Subcutaneous abdominal adipose tissue (tissue), 5 donors: ENCODE data around the gene FGD5.
A peak's percentile ranks its signal among the peaks of the same experiment; 100 is the strongest.

Source experiments
- H3K27ac ChIP-seq: one replicate; pipeline ENCODE4 v1.7.0; 2013; ENCODE audit warnings: low read depth, mild to moderate bottlenecking, inconsistent platforms, low read length, moderate library complexity
- H3K27me3 ChIP-seq, 5 donors: one replicate each; pipeline ENCODE4 v1.7.0; 2013; ENCODE audit warnings: low read length in 5 of 5, inconsistent platforms in 1 of 5; ENCODE audit not compliant: control insufficient read depth in 5 of 5, insufficient read depth in 4 of 5
- H3K36me3 ChIP-seq, 5 donors: one replicate each; pipeline ENCODE4 v1.7.0; 2013; ENCODE audit warnings: low read length in 5 of 5; ENCODE audit not compliant: control insufficient read depth in 5 of 5, insufficient read depth in 5 of 5
- H3K4me1 ChIP-seq, 5 donors: one replicate each; pipeline ENCODE4 v1.7.0; 2013; ENCODE audit warnings: low read length in 5 of 5, mild to moderate bottlenecking in 3 of 5, moderate library complexity in 1 of 5; ENCODE audit not compliant: control insufficient read depth in 5 of 5, insufficient read depth in 5 of 5
- H3K4me3 ChIP-seq, 5 donors: one replicate each; pipeline ENCODE4 v1.7.0; 2013; ENCODE audit warnings: low read length in 5 of 5, low read depth in 1 of 5
- H3K9ac ChIP-seq, 5 donors: one replicate each; pipeline ENCODE4 v1.7.0; 2013; ENCODE audit warnings: low read length in 5 of 5, mild to moderate bottlenecking in 4 of 5, moderate library complexity in 3 of 5
- H3K9me3 ChIP-seq, 5 donors: one replicate each; pipeline ENCODE4 v1.7.0; 2013; ENCODE audit warnings: low read length in 5 of 5; ENCODE audit not compliant: control insufficient read depth in 5 of 5
- donor health status: healthy.
- donor health status: healthy.
- donor health status: healthy.
- donor health status: healthy.
- donor health status: healthy.

Gene FGD5

GRCh38 chr3:14812196-14812790 lies 6.5 kb upstream of the FGD5 start:
- Histone ChIP-seq H3K4me3 (peak overlapping the region; percentile 61 to 84 (median 81)), H3K9me3 (no peaks in the 10 kb centered on the region), H3K36me3 (peaks cover 0 to 9% (median 0%) of the 10 kb centered on the region in 5 donors), H3K9ac (peak overlapping the region in 2 of 5 donors; percentile 49), H3K4me1 (peaks cover 15 to 55% (median 29%) of the 10 kb centered on the region in 5 donors), H3K27me3 (peaks cover 4 to 18% (median 10%) of the 10 kb centered on the region in 5 donors), H3K27ac (peak overlapping the region; percentile 70)

- Histone ChIP-seq H3K27me3 (peaks cover 4 to 14% (median 10%) of the 10 kb centered on the region in 5 donors), H3K4me1 (peaks cover 15 to 51% (median 29%) of the 10 kb centered on the region in 5 donors), H3K9me3 (no peaks in the 10 kb centered on the region), H3K9ac (no peak overlapping the region), H3K4me3 (peak overlapping the region in 1 of 5 donors; percentile 32), H3K27ac (peak overlapping the region; percentile 70), H3K36me3 (peaks cover 0 to 15% (median 8%) of the 10 kb centered on the region in 5 donors)
Observed at GRCh38 chr3:14814411-14814871, 4.3 kb upstream of the FGD5 start.

GRCh38 chr3:14816359-14816758 lies 2.4 kb upstream of the FGD5 start:
- H3K9me3 ChIP-seq: no peaks in the 10 kb centered on the region
- H3K4me3 ChIP-seq: no peak overlapping the region
- H3K4me1 ChIP-seq: peaks cover 9 to 41% (median 15%) of the 10 kb centered on the region in 5 donors
- H3K27ac ChIP-seq: no peak overlapping the region
- no peak overlapping the region for H3K9ac ChIP-seq
- H3K27me3 ChIP-seq: peaks cover 0 to 7% (median 4%) of the 10 kb centered on the region in 5 donors
- H3K36me3 ChIP-seq: peaks cover 0 to 32% (median 26%) of the 10 kb centered on the region in 5 donors

DNA sequence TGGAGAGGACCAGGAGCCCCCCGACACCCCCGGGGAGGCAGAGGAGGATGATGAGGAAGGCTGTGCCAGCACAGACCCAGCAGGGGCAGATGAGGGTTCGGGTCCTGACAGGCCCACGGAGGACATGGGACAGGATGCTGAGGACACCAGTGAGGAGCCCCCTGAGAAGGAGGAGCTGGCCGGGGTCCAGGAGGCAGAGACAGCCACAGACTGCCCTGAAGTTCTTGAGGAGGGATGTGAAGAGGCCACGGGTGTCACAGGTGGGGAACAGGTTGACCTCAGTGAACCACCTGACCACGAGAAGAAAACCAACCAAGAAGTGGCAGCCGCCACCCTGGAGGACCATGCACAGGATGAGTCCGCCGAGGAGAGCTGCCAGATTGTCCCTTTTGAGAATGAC lies 909 bp downstream of the FGD5 start:
- Histone ChIP-seq H3K4me1 (peaks cover 6 to 38% (median 18%) of the 10 kb centered on the region in 5 donors), H3K36me3 (peaks cover 0 to 35% (median 29%) of the 10 kb centered on the region in 5 donors), H3K9me3 (no peaks in the 10 kb centered on the region), H3K27me3 (peaks cover 0 to 4% (median 0%) of the 10 kb centered on the region in 5 donors), H3K9ac (no peak overlapping the region), H3K27ac (no peak overlapping the region), H3K4me3 (no peak overlapping the region)

- Histone ChIP-seq H3K27ac (no peak overlapping the region), H3K27me3 (peaks cover 0 to 2% (median 0%) of the 10 kb centered on the region in 5 donors), H3K36me3 (peaks cover 0 to 35% (median 25%) of the 10 kb centered on the region in 5 donors), H3K4me3 (no peak overlapping the region), H3K9ac (no peak overlapping the region), H3K9me3 (no peaks in the 10 kb centered on the region), H3K4me1 (peaks cover 2 to 36% (median 14%) of the 10 kb centered on the region in 5 donors)
Observed at GRCh38 chr3:14820156-14820555, 1.4 kb downstream of the FGD5 start.

DNA sequence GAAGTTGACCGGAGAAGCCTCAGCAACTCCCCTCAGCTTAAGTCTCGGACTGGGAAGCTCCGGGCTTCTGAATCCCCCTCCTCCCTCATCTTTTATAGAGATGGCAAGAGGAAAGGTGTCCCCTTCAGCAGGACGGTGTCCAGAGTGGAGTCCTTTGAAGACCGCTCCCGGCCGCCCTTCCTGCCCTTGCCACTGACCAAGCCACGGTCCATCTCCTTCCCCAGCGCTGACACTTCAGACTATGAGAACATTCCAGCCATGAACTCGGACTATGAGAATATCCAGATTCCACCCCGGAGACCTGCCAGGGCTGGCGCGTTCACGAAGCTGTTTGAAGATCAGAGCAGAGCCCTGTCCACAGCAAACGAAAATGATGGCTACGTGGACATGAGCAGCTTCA lies 2.4 kb downstream of the FGD5 start:
- Histone ChIP-seq H3K4me3 (no peak overlapping the region), H3K27me3 (peaks cover 0 to 2% (median 0%) of the 10 kb centered on the region in 5 donors), H3K9me3 (no peaks in the 10 kb centered on the region), H3K9ac (no peak overlapping the region), H3K4me1 (peaks cover 2 to 38% (median 14%) of the 10 kb centered on the region in 5 donors), H3K36me3 (peaks cover 0 to 36% (median 26%) of the 10 kb centered on the region in 5 donors), H3K27ac (no peak overlapping the region)

DNA sequence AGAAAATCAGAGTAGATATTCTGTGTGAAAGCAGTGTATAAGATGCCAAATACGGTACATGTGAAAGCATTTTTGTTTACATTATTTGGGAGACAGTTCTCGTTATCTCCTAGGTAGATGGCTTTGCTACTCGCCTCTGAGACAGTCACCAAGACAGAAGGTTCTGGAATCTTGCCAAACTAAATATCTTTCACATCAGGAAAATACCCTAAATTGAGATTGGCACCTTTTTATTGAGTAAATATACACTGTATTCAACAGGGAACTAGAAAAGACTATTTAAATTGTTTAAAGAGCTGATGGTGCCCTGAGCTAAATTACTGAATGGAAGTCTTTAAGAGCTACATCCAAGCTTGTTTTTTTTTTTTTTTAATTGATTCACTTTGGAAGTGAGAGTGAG lies 3.4 kb downstream of the FGD5 start:
- Histone ChIP-seq H3K27me3 (peaks cover 0 to 3% (median 0%) of the 10 kb centered on the region in 5 donors), H3K9me3 (no peaks in the 10 kb centered on the region), H3K4me1 (peaks cover 2 to 38% (median 14%) of the 10 kb centered on the region in 5 donors), H3K36me3 (peaks cover 0 to 41% (median 32%) of the 10 kb centered on the region in 5 donors), H3K9ac (no peak overlapping the region), H3K27ac (peak overlapping the region; percentile 17), H3K4me3 (no peak overlapping the region)

DNA sequence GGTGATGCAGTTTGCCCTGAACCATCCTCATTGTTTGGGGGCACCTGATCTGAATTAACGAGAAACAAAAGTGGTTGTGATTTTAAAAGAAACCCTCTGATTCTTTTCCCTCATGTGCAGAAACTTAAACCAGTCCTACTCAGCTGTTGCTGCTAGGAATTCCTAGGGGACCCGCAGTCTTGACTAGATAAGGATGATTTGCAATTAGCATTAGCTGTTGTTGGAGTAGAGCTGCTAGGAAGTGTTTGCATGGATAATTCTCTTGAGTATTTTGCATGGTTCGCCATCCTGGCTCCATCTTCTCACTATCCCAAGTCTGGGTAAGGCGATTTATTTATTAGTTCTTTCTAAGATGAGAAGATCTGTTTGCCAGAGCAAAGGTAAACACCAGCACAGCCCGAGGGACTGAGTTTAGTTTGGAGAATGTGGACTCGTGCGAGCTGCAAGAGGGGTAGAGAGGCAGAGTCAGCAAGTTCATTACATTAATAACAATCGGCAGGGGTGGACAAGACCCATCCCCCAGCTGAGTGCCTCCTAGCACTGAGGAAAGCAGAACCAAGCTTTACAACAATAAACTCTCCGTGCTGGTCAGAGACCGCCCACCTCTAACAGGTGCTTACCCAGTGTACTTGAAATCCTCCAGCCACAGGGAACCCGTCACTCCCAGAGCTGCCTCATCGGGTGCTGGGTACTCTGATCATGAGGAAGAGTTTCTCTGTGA lies 4.1 kb downstream of the FGD5 start:
- peaks cover 0 to 3% (median 0%) of the 10 kb centered on the region in 5 donors for H3K27me3 ChIP-seq
- peaks cover 2 to 42% (median 14%) of the 10 kb centered on the region in 5 donors for H3K4me1 ChIP-seq
- no peak overlapping the region for H3K4me3 ChIP-seq
- H3K9me3 ChIP-seq: no peaks in the 10 kb centered on the region
- H3K36me3 ChIP-seq: peaks cover 0 to 41% (median 32%) of the 10 kb centered on the region in 5 donors
- H3K9ac ChIP-seq: no peak overlapping the region
- H3K27ac ChIP-seq: peak overlapping the region; percentile 18

GRCh38 chr3:14823393-14823792 lies 4.6 kb downstream of the FGD5 start:
- peaks cover 0 to 39% (median 32%) of the 10 kb centered on the region in 5 donors for H3K36me3 ChIP-seq
- H3K27me3 ChIP-seq: peaks cover 0 to 3% (median 0%) of the 10 kb centered on the region in 5 donors
- peaks cover 2 to 43% (median 14%) of the 10 kb centered on the region in 5 donors for H3K4me1 ChIP-seq
- no peak overlapping the region for H3K9ac ChIP-seq
- H3K27ac ChIP-seq: peak overlapping the region; percentile 18
- H3K4me3 ChIP-seq: no peak overlapping the region
- H3K9me3 ChIP-seq: no peaks in the 10 kb centered on the region
